Measurements from ENCODE around the gene PPP2R5B.

The PPP2R5B gene

GRCh38 chr11:64908766-64909165 is 15.7 kb upstream of the PPP2R5B start:
- no peak for DNase-seq

DNA sequence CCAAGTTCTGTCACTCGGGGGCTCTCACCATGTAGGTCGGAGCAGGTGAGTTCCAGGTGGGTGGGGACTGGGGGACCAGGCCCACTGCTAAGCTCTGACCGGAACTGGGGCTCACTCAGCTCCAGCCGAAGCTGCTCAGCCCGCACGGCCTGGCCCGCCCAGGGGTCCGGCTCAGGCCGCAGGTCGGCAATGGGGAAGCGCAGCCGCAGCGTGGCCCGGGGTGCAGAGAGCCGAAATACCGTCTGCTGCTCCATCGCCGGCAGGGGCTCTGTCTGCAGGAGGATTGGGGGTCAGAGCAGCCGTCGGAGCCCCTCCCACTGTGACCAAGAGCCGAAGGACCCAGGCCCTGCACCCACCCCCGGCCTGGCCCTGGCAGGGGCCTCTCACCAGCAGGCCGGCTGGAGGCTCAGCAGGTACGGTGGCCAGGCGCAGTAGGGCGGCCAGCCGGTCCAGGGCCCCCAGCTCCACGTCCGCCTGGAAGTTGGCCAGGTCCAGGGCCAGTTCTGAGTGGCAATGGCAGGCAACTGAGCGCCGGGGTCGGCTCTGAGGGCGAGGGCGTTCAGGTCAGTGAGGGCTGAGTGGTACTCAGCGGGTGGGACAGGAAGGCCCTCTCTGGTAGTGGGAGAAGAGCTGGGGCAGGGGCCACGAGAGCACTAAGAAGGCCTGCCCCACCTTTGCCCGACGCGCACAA is 14.7 kb upstream of the PPP2R5B start:
- no peak for DNase-seq

GRCh38 chr11:64910451-64911093 is 13.9 kb upstream of the PPP2R5B start:
- DNase-seq, result no peak

DNA sequence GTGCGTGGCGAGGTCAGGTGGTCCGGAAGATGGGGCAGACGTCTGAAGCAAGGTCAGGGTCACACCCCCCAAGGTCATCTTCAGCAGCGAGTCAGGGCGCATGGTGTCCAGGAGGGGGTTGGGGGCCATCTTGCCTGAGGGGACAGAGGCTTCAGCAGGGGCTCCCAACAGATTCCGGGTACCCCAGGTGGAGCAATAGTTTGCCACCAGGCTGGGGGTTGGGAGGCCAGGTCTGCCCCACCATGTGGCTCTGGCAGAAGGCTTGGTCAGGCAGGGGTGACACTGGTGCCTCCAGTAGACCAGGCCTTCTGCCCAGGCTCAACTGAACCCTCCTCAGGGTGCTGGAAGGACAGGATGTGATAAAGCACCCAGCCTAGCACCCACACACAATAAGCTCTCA is 13.3 kb upstream of the PPP2R5B start:
- no peak for DNase-seq

DNA sequence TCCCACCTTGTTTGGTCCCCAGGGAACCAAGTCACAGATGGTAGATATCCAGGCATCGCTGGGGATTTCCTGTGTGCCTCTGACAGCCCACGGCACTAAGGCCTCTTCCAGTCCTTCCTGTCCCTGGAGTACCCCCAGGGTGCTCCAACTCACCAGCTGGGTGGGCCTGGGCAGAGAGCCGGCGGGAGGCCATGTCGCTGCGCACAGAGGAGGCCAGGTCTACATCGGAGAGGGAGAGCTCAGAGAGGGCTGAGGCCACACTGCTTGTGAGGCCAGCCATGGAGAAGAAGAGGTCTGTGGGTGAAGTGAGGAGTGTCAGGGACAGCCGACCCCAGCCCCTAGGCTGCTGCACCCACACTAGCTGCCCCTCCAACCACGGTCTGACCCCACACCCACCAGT is 12.8 kb upstream of the PPP2R5B start:
- no peak for DNase-seq

DNA sequence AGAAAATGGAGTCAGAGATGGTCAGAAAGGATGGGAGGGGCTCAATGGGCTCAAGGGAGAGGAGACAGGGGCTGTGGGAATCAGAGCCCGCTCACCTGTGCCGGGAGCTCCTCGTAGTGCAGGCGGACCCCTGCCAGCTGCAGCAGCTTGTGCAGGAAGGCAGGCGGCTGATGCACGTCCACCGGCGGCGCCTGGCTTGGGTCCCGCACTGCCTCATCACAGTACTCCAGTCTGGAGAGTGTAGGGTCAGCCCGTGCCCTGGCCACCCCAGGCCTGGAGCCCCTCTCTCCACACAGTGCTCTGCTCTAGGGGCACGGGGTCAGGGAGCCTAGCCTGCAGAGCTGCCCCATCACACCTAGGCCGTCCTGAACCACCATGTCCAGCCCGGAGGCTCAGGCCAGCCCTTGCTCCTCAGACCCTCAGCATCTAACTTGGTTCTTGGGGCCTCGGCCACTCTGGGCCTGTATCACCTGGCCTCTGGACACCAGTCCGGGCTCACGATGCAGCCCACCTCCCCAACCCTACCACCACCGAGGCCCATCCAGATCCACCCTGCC is 11.2 kb upstream of the PPP2R5B start:
- DNase-seq, result no peak

- DNase-seq, result no peak
Observed at GRCh38 chr11:64914123-64914522, 10.4 kb upstream of the PPP2R5B start.

DNA sequence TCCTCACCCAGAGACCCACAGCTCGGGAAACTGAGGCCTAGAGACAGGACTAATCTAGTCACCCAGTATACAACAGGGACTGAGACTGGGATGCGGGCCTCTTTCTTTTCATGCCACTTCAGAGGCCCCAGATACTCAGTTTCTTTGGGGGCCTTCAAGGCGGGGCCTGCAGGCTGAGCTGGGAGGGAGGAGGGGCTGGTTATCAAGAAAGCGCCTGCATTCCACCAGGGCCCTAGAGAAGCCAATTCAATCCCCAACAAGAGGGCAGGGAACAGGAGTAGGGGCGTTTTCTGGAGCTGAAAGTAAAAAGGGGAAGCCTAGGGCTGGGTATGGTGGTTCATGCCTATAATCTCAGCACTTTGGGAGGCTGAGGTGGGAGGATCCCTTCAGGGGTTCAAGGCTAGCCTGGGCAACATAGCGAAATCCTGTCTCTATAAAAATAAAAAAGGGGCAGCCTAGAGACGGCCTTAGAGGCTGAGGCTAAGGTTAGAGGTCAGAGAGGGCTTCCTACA is 9.1 kb upstream of the PPP2R5B start:
- DNase-seq, result no peak

GRCh38 chr11:64916040-64916774 is 8.3 kb upstream of the PPP2R5B start:
- DNase-seq, result no peak

DNA sequence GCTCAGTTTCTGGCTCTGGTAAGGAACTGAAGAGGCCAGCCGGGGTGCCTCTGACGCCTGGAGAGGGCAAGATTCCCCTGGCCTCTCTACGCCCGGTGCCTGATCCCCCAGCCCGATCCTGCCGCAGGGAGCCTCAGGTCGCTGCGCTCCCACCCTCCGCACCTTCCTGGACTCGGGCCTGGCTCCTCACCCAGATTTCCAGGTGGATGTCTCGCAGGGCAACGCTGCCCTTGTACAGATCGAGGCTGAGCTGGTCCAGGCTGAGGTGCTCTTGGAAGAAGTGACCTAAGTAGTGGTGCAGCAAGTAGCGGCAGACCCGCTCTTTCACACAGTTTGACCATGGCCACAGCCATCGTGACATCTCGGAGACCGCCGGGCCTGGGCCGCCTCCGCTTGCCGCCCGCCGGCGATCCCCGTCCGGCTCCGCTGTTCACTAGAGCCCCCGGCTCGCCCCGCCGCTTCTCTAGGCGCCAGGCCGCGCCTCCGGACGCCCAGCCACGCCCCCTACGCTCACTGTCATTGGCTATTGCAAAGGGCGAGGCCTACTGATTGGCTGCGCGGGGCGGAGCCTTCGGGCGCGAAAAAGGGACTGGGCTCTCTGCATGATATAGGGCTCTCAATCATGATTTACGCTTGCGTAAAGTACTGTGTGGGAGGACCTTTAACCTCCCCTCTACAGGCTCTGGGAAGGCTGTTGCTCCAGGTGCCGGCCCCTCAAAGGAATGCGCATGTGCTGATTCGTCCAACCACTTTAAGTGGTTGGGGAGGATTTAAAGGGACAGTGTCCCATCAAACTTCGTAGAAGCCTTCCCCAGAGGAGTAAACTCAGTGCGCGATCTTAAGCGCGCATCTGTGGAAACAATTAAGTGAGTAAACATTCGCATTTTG is 7.5 kb upstream of the PPP2R5B start, which contains the start of gene ATG2A:
ATG2A (minus strand) TSS at position 435 of the 888 bp plus-strand sequence; CDS start at position 361, 74 bp downstream.
- DNase-seq, result peak; percentile 96

DNA sequence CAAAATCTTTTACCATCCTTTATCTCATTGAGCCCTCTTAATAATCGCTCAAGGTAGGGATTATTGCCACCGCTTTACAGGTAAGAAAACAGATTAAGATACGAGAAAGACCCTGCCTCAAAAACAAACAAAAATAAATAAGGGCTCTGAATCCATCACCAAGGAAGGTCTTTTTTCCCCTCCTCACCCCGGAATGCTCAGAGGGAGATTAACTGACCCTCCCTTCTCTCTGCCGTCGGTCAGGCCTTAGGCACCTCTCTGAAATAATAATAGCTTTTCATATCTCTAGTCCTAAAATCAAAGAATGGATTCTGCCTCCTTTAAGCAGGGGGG is 6.9 kb upstream of the PPP2R5B start:
- no peak for DNase-seq

- no peak for DNase-seq
Observed at GRCh38 chr11:64918017-64918416, 6.5 kb upstream of the PPP2R5B start.

GRCh38 chr11:64919627-64920026 is 4.9 kb upstream of the PPP2R5B start:
- DNase-seq, result no peak

DNA sequence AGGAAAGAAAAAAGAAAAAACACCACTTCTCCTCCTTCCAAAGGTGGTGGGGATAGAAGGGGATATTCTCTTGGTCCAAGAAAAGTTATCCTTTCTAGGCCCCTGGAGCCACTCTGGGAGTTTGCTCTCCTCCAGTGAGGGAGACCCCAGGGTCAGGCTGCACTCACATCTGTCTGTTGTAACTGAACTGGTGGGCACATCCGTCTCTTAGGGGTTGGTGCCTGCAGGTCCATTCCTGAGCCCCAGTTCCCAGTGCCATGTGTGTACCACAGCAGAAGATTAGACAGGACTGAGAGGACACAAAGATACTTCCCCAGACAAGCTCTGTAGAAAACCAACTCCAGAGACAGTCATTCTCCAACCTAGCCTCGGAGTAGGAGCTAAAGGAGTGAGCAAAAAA is 4.4 kb upstream of the PPP2R5B start:
- no peak for DNase-seq

GRCh38 chr11:64921384-64921783 is 3.1 kb upstream of the PPP2R5B start:
- DNase-seq, result no peak

GRCh38 chr11:64923151-64923661 is 1.3 kb upstream of the PPP2R5B start:
- DNase-seq, result no peak

DNA sequence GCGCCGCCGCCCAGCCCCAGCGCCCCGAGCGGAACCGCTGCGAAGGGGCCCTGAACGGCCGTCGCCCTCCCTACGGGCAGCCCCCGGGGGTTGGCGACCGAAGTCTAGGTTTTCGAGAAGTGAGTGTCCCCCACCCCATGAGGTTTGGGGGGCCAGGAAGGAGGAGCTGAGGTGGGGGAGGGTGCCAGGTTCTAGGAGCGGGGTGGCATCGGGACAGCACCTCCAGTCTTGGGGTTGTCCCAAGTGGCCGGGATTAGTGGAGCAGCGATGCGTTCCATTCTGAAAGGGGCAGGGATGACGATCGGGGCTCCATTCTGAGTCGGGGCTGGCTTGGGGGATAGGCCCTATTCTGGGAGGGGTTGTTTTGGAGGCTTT is 408 bp downstream of the PPP2R5B start:
- DNase-seq, result no peak

GRCh38 chr11:64925536-64926436 is 1.3 kb downstream of the PPP2R5B start:
- DNase-seq, result no peak

DNA sequence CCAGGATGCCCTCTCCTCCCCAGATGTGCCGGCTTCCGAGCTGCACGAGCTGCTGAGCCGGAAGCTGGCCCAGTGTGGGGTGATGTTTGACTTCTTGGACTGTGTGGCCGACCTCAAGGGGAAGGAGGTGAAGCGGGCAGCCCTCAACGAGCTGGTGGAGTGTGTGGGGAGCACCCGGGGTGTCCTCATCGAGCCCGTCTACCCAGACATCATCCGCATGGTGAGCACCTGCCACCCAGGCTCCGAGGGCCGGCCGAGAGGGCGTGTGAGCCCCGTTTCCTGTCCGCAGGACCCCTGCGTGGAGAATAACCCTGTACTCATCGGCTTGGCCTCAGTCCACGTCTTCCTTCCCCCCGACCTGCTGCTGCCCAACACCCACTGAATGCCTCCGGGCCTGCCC is 2.2 kb downstream of the PPP2R5B start:
- DNase-seq, result no peak

DNA sequence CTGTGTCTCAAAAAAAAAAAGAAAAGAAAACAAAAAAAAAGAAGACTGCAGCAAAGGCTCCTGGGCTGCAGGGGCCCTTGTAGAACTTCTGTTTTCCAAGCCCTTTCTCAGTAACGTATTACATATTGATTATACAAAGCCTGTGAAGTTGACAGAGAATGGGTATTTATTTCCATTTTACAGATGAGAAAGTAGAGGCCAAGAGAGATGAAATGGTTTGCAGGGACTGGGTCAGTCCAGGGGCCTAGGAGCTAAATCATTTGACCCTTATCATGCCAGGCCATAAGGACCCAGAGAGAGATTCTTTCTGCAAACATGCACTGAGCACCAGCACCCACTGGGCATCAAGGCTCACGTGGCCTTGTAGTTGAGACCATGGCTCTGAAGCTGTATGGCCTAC is 4.5 kb downstream of the PPP2R5B start:
- no peak for DNase-seq

DNA sequence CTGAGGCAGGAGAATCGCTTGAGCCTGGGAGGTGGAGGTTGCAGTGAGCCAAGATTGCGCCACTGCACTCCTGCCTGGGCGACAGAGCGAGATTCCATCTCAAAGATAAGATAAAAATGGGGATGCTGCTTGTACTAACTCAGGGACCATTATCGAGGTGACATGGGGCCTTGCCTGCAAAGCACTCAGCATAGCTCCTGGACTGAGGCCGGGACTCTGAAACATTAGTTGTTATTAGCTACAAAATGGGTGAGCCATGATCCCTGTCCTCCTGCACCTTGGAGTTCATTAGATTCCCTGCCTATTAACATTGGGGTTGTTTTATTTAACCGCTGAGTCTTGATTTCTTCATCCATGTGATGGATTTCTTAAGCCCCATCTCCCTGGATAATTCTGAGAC is 5.1 kb downstream of the PPP2R5B start:
- DNase-seq, result no peak
